Fibroblast of gingiva (primary cell): Measurements from ENCODE around the gene RBSN.
A peak's percentile ranks its signal among the peaks of the same experiment; 100 is the strongest.
"Not testable (repeated sequence)": the region's sequence is repeated elsewhere in the genome, so short reads cannot be mapped to it uniquely, and the experiment has no call there.

Experiments
- DNase-seq: peaks from one replicate; pipeline ENCODE4 v3.0.0-alpha.2; 2011; ENCODE audit warnings: low read depth

The RBSN gene

GRCh38 chr3:15098503-15099363 is at the start of gene RBSN:
Gene RBSN (minus strand): TSS chr3:15099148. CDS start chr3:15096120, 3,028 bp downstream.
- DNase-seq: peak; percentile 93

- no peak for DNase-seq
Measured at GRCh38 chr3:15148614-15149013, 49.7 kb upstream of the RBSN start.

- not testable (repeated sequence) for DNase-seq
Measured at GRCh38 chr3:15136885-15137284, 37.9 kb upstream of the RBSN start.

- DNase-seq: not testable (repeated sequence)
Measured at GRCh38 chr3:15134968-15135367, 36.0 kb upstream of the RBSN start.

GRCh38 chr3:15128403-15128802 is 29.5 kb upstream of the RBSN start:
- not testable (repeated sequence) for DNase-seq

GRCh38 chr3:15126975-15127374 is 28.0 kb upstream of the RBSN start:
- not testable (repeated sequence) for DNase-seq

- no peak for DNase-seq
Measured at GRCh38 chr3:15122398-15122797, 23.4 kb upstream of the RBSN start.

GRCh38 chr3:15121936-15122335 is 23.0 kb upstream of the RBSN start:
- DNase-seq: no peak

- no peak for DNase-seq
Measured at GRCh38 chr3:15120986-15121385, 22.0 kb upstream of the RBSN start.

GRCh38 chr3:15117011-15117410 is 18.1 kb upstream of the RBSN start:
- no peak for DNase-seq

GRCh38 chr3:15116032-15116669 is 17.2 kb upstream of the RBSN start:
- no peak for DNase-seq

GRCh38 chr3:15114466-15115358 is 15.8 kb upstream of the RBSN start:
- DNase-seq: no peak

GRCh38 chr3:15113884-15114283 is 14.9 kb upstream of the RBSN start:
- DNase-seq: no peak

- DNase-seq: no peak
Measured at GRCh38 chr3:15113471-15113870, 14.5 kb upstream of the RBSN start.

- DNase-seq: no peak
Measured at GRCh38 chr3:15112011-15112410, 13.1 kb upstream of the RBSN start.

GRCh38 chr3:15110206-15110605 is 11.3 kb upstream of the RBSN start:
- no peak for DNase-seq

GRCh38 chr3:15108869-15109268 is 9.9 kb upstream of the RBSN start:
- no peak for DNase-seq

GRCh38 chr3:15108082-15108545 is 9.2 kb upstream of the RBSN start:
- peak; percentile 57 for DNase-seq

GRCh38 chr3:15107075-15107947 is 8.4 kb upstream of the RBSN start:
- DNase-seq: no peak

- no peak for DNase-seq
Measured at GRCh38 chr3:15102836-15103235, 3.9 kb upstream of the RBSN start.

- peak; percentile 71 for DNase-seq
Measured at GRCh38 chr3:15102256-15102655, 3.3 kb upstream of the RBSN start.
